ENCODE measurements around the gene METRN.

The METRN gene

DNA sequence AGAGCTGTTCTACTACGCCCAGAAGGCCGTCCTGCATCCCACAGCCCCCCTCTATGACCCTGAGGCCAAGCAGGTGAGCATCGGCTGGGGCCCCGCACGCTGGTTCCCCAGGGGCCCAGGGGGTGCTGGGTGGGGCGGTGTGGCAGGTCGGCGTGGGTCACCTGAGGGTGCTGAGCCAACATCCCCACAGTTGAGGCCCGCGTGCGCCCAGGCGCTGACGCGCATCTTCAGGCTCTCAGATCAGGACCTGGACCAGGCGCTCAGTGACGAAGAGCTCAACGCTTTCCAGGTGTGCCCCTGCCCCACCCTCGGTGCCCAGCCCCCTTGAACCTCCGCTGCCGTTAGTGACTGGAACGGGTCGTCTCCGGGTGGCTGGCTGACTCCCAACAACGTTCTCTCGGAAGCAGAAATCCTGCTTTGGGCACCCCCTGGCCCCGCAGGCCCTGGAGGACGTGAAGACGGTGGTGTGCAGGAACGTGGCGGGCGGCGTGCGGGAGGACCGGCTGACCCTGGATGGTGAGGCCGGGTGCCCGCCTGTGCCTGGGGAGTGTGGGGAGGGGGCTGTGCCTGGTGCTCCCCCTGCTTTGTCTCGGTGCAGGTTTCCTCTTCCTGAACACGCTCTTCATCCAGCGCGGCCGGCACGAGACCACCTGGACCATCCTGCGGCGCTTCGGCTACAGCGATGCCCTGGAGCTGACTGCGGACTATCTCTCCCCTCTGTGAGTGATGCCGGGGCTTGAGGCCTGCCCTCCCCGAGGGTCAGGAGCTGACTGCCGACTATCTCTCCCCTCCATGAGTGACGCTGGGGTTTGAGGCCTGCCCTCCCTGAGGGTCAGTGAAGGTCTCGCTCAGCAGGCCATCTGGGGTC is 44.2 kb upstream of the METRN start:
- TF ChIP-seq, protein P1, sequence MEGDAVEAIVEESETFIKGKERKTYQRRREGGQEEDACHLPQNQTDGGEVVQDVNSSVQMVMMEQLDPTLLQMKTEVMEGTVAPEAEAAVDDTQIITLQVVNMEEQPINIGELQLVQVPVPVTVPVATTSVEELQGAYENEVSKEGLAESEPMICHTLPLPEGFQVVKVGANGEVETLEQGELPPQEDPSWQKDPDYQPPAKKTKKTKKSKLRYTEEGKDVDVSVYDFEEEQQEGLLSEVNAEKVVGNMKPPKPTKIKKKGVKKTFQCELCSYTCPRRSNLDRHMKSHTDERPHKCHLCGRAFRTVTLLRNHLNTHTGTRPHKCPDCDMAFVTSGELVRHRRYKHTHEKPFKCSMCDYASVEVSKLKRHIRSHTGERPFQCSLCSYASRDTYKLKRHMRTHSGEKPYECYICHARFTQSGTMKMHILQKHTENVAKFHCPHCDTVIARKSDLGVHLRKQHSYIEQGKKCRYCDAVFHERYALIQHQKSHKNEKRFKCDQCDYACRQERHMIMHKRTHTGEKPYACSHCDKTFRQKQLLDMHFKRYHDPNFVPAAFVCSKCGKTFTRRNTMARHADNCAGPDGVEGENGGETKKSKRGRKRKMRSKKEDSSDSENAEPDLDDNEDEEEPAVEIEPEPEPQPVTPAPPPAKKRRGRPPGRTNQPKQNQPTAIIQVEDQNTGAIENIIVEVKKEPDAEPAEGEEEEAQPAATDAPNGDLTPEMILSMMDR (IDR thresholded peaks at IDR 0.05; ENCODE audit: low read depth, low read length, missing control alignments) = no peak
- no peak overlapping the region for H3K4me3 ChIP-seq (replicated peaks; ENCODE audit: low read depth, low read length)
- DNase-seq (ENCODE audit: extremely low read depth, low read depth) = no peak

DNA sequence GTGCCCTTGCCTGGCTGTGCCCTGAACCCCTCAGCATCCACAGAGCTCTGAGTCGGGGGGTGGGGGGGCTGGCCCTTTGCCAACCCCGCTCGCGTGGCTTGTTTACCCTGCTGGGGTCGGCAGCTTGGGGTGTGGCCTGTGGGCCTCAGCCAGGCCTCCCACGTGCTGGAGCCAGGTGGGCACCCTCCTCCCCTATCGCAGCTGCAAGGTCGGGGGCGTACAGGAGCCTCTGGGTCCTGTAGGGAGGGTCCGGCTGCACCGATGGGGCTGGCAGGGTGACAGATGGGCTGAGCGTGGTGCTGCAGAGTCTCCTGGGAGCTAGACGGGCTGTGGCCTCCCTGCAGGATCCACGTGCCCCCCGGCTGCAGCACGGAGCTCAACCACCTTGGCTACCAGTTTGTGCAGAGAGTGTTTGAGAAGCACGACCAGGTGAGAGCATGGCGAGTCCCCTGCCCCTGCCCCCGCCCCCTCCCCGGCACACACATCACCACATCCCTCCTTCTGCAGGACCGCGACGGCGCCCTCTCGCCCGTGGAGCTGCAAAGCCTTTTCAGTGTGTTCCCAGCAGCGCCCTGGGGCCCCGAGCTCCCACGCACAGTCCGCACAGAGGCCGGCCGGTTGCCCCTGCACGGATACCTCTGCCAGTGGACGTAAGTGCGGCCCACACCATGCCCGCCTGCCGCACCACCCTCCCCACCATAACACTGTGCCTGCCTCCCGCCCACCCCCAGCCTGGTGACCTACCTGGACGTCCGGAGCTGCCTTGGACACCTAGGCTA is 43.4 kb upstream of the METRN start:
- TF ChIP-seq, protein P1 (IDR thresholded peaks at IDR 0.05; ENCODE audit: low read depth, low read length, missing control alignments) = no peak
- no peak overlapping the region for H3K4me3 ChIP-seq (replicated peaks; ENCODE audit: low read depth, low read length)
- no peak for DNase-seq (ENCODE audit: extremely low read depth, low read depth)

- no peak overlapping the region for H3K4me3 ChIP-seq (replicated peaks; ENCODE audit: low read depth, low read length)
- TF ChIP-seq, protein P1 (IDR thresholded peaks at IDR 0.05; ENCODE audit: low read depth, low read length, missing control alignments) = no peak
- DNase-seq (ENCODE audit: extremely low read depth, low read depth) = no peak
These were observed 42.5 kb upstream of the METRN start for GRCh38 chr16:672371-672770.

DNA sequence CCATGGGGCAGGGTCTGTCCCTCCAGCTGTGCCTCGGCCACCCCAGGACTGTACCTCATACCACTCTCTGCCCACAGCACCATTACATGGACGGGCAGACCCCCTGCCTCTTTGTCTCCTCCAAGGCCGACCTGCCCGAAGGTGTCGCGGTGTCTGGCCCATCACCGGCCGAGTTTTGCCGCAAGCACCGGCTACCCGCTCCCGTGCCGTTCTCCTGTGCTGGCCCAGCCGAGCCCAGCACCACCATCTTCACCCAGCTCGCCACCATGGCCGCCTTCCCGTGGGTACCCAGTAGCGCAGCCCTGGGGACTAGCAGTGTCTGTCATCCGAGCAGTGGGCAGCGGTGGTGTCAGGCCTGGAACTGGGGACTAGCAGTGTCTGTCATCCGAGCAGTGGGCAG is 42.1 kb upstream of the METRN start:
- no peak for DNase-seq (ENCODE audit: extremely low read depth, low read depth)
- H3K4me3 ChIP-seq (replicated peaks; ENCODE audit: low read depth, low read length) = no peak overlapping the region
- TF ChIP-seq, protein P1 (IDR thresholded peaks at IDR 0.05; ENCODE audit: low read depth, low read length, missing control alignments) = no peak

DNA sequence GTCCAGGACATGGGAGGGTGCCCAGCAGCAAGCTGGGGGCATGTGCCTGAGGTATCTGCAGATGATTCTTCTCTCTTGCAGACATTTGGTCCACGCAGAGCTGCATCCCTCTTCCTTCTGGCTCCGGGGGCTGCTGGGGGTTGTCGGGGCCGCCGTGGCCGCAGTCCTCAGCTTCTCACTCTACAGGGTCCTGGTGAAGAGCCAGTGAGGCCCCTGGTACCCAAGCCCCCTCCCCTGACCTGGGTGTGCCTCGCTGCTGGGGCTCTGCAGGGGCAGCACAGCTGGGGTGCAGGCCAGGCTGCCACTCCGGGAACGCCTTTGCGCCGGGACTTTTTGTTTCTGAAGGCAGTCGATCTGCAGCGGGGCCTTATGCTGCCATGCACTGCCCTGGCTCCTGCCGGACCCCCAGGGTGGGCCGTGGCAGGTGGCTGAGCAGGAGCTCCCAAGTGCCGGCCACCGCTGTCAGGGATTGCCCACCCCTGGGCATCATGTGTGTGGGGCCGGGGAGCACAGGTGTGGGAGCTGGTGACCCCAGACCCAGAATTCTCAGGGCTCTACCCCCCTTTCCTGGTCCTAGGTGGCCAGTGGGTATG is 41.4 kb upstream of the METRN start:
- no peak for DNase-seq (ENCODE audit: extremely low read depth, low read depth)
- TF ChIP-seq, protein P1 (IDR thresholded peaks at IDR 0.05; ENCODE audit: low read depth, low read length, missing control alignments) = no peak
- no peak overlapping the region for H3K4me3 ChIP-seq (replicated peaks; ENCODE audit: low read depth, low read length)

DNA sequence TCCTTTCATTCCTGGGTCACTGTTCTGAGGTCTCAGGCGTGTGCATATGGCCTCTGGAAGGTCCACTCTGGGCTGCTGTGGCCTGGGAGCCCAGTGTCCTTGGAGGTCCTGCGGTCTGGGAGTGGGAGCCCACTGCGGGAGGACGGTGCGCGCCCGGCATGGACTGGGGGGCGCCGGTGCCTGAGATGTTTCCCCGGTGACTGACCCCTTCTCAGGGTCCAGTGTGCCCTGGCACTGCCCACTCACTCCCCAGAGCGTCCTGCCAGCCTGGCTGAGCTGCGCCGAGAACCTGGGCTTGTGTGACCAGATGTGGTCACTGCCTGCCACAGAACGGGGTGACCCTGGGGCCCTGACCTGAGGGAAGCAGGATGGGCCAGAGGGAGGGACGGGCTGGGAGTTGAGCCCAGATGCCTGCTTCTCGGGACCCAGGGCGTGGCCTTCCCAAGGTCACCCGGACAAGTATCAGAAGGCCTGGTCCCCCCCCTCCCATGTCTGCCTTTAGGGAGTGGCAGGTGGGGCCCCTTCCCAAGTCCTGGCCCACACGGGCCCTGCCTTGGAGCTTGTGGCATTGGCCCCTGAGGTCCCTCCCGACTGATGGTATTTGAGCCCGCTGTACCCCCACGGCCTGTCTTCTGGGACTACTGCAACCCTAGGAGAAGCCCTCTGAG is 40.6 kb upstream of the METRN start:
- TF ChIP-seq, protein P1 (IDR thresholded peaks at IDR 0.05; ENCODE audit: low read depth, low read length, missing control alignments) = no peak
- H3K4me3 ChIP-seq (replicated peaks; ENCODE audit: low read depth, low read length) = no peak overlapping the region
- DNase-seq (ENCODE audit: extremely low read depth, low read depth) = no peak
